CD4-positive, CD25-positive, alpha-beta regulatory T cell (primary cell): ENCODE results near the gene TCF4. TPM values are rescaled to one million over a fixed set of nuclear protein-coding genes. Genes with fewer than 3 reads are reported as not detected.

ENCODE experiments used
- ATAC-seq, 2 donors: fragments of 150-1000 bp; cut with Tn5 transposase; one replicate each; pipeline ENCODE4 v1.10.0; 2021; ENCODE audit warnings: low read depth in 2 of 2, moderate number of reproducible peaks in 2 of 2, moderate library complexity in 1 of 2
- DNase-seq, 3 donors: peaks; one replicate each; pipeline versions ENCODE4 v3.0.0 to v3.0.0-alpha.2; 2012 to 2022; ENCODE audit warnings: mixed read lengths in 1 of 3
- H3K27ac ChIP-seq: one replicate; pipeline ENCODE4 v1.7.0; 2013; ENCODE audit warnings: mild to moderate bottlenecking, low read length; ENCODE audit not compliant: insufficient read depth, poor library complexity, severe bottlenecking
- H3K27me3 ChIP-seq: one replicate; pipeline ENCODE4 v1.7.0; 2013; ENCODE audit warnings: low read length; ENCODE audit not compliant: control insufficient read depth, insufficient read depth
- H3K36me3 ChIP-seq: one replicate; pipeline ENCODE4 v1.7.0; 2013; ENCODE audit warnings: mild to moderate bottlenecking, low read length, moderate library complexity; ENCODE audit not compliant: control insufficient read depth, insufficient read depth
- H3K4me1 ChIP-seq: 2 replicates; pipeline ENCODE4 v1.7.0; 2013; ENCODE audit warnings: mild to moderate bottlenecking, low read length; ENCODE audit not compliant: insufficient read depth, control insufficient read depth, poor library complexity, severe bottlenecking
- H3K4me3 ChIP-seq: one replicate; pipeline ENCODE4 v1.7.0; 2013; ENCODE audit warnings: low read depth, mild to moderate bottlenecking, low read length, moderate library complexity
- H3K9me3 ChIP-seq, 2 experiments: 1 replicate in 1 of 2; 2 replicates in 1 of 2; pipeline ENCODE4 v1.7.0; 2013; ENCODE audit warnings: low read length in 2 of 2, mild to moderate bottlenecking in 1 of 2, moderate library complexity in 1 of 2; ENCODE audit not compliant: control insufficient read depth in 2 of 2
- H3K27ac Mint-ChIP-seq, 3 donors: one replicate each; pipeline ENCODE4 v1.8.0; 2020 to 2022; ENCODE audit warnings: mild to moderate bottlenecking in 3 of 3, mixed read lengths in 3 of 3, moderate library complexity in 2 of 3
- H3K27me3 Mint-ChIP-seq: one replicate; pipeline ENCODE4 v1.8.0; 2022; ENCODE audit warnings: mild to moderate bottlenecking, mixed read lengths
- H3K36me3 Mint-ChIP-seq: one replicate; pipeline ENCODE4 v1.8.0; 2020; ENCODE audit warnings: mixed read lengths
- H3K4me1 Mint-ChIP-seq, 4 donors: one replicate each; pipeline ENCODE4 v1.8.0; 2020 to 2022; ENCODE audit warnings: mixed read lengths in 4 of 4, mild to moderate bottlenecking in 1 of 4
- H3K4me3 Mint-ChIP-seq, 4 donors: one replicate each; pipeline ENCODE4 v1.8.0; 2020 to 2022; ENCODE audit warnings: mild to moderate bottlenecking in 4 of 4, mixed read lengths in 4 of 4, moderate library complexity in 3 of 4
- H3K9me3 Mint-ChIP-seq, 7 donors: one replicate each; pipeline ENCODE4 v1.8.0; 2020 to 2022; ENCODE audit warnings: mixed read lengths in 7 of 7, mild to moderate bottlenecking in 3 of 7, moderate library complexity in 2 of 7
- polyA plus RNA-seq, 4 donors: library from polyadenylated mRNA; unstranded; fragments of 300-500 nt; fragmentation: Illumina TruSeq; gene quantifications; one replicate each; pipeline ENCODE4 v1.2.3, GENCODE V29; 2021
- total RNA-seq: library from RNA; stranded (reverse); gene quantifications from one replicate; pipeline ENCODE4 v1.2.3, GENCODE V29; 2022

TCF4 gene
- total and polyA plus RNA-seq, 5 donors from 2014 or later = 0.06 to 2.4 (median 0.92) TPM

- ATAC-seq = no peak
- Histone ChIP-seq H3K4me1 (no peaks in the 10 kb centered on the region), H3K9me3 (no peaks in the 10 kb centered on the region), H3K27me3 (no peaks in the 10 kb centered on the region), H3K36me3 (no peaks in the 10 kb centered on the region), H3K27ac (no peak overlapping the region), H3K4me3 (no peak overlapping the region)
- no peak overlapping the region for H3K27ac Mint-ChIP-seq
- peaks cover 0 to 1% (median 0%) of the 10 kb centered on the region in 4 donors for H3K4me1 Mint-ChIP-seq
- H3K4me3 Mint-ChIP-seq = no peak overlapping the region
- H3K27me3 Mint-ChIP-seq = no peaks in the 10 kb centered on the region
- H3K36me3 Mint-ChIP-seq = no peaks in the 10 kb centered on the region
- H3K9me3 Mint-ChIP-seq = peaks cover 0 to 2% (median 0%) of the 10 kb centered on the region in 7 donors
- no peak for DNase-seq
These were observed 191.6 kb downstream of the TCF4 start for GRCh38 chr18:55396267-55396905.

DNA sequence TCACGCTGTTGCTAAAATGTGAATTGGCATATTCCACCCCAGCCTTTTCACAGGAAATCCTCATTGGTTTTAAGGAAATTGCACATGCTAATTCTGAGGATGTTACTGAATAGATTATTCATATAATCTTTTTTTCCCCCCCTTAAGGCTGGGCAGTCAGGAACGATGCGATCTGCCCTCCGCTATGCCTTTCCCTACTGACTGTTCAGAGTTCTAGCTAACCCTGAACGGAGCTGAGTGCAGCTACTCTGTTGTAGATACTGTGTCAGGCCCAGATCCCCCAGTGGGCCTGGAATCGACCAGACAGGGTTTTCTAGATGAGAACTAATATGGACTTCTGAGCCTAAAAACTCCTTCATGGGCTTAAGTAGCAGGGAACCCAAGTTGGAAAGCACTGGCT lies 192.2 kb downstream of the TCF4 start:
- no peak overlapping the region for H3K4me3 Mint-ChIP-seq
- DNase-seq = no peak

DNA sequence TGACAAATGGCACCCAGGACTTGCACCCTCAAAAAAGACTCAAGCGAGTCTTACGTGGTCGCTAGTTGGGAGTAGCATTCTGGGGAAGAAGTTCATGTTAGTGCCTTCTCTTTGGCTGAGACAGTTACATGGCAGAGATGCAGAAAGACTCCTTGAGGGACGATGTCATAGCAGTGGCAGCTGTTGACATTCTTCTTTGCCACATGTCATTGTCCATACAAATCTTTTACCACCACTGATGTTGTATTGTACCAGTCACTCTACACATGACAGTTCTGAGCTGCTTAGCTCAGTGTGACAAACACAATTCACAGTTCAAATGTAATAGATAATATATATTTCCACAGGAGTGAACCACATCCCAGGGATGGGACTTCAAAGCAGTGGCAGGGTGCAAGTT lies 197.1 kb downstream of the TCF4 start:
- H3K36me3 Mint-ChIP-seq = no peaks in the 10 kb centered on the region
- Histone ChIP-seq H3K4me1 (no peaks in the 10 kb centered on the region), H3K9me3 (no peaks in the 10 kb centered on the region), H3K36me3 (no peaks in the 10 kb centered on the region), H3K27me3 (no peaks in the 10 kb centered on the region), H3K4me3 (no peak overlapping the region), H3K27ac (no peak overlapping the region)
- ATAC-seq (no peak), DNase-seq (no peak)
- no peaks in the 10 kb centered on the region for H3K27me3 Mint-ChIP-seq
- peaks cover 0 to 1% (median 0%) of the 10 kb centered on the region in 4 donors for H3K4me1 Mint-ChIP-seq
- H3K4me3 Mint-ChIP-seq = no peak overlapping the region
- H3K9me3 Mint-ChIP-seq = peaks cover 0 to 6% (median 2%) of the 10 kb centered on the region in 7 donors
- no peak overlapping the region for H3K27ac Mint-ChIP-seq

More for the DNA sequence above, 192.2 kb downstream of the TCF4 start:
- H3K9me3 ChIP-seq = no peaks in the 10 kb centered on the region
- no peaks in the 10 kb centered on the region for H3K36me3 ChIP-seq
- no peaks in the 10 kb centered on the region for H3K4me1 ChIP-seq
- peaks cover 0 to 2% (median 0%) of the 10 kb centered on the region in 7 donors for H3K9me3 Mint-ChIP-seq
- no peaks in the 10 kb centered on the region for H3K27me3 Mint-ChIP-seq
- H3K27ac Mint-ChIP-seq = no peak overlapping the region
- H3K4me1 Mint-ChIP-seq = peaks cover 0 to 1% (median 0%) of the 10 kb centered on the region in 4 donors
- no peak overlapping the region for H3K4me3 ChIP-seq
- no peak overlapping the region for H3K27ac ChIP-seq
- H3K36me3 Mint-ChIP-seq = no peaks in the 10 kb centered on the region
- no peak for ATAC-seq
- no peaks in the 10 kb centered on the region for H3K27me3 ChIP-seq

GRCh38 chr18:55387139-55387984 lies 200.6 kb downstream of the TCF4 start:
- H3K36me3 Mint-ChIP-seq = no peaks in the 10 kb centered on the region
- H3K36me3 ChIP-seq = no peaks in the 10 kb centered on the region
- no peaks in the 10 kb centered on the region for H3K4me1 ChIP-seq
- H3K27ac Mint-ChIP-seq = no peak overlapping the region
- no peak overlapping the region for H3K27ac ChIP-seq
- no peaks in the 10 kb centered on the region for H3K9me3 ChIP-seq
- H3K4me3 ChIP-seq = no peak overlapping the region
- peaks cover 0 to under 1% (median 0%) of the 10 kb centered on the region in 4 donors for H3K4me1 Mint-ChIP-seq
- no peak for ATAC-seq
- peaks cover 0 to 11% (median 2%) of the 10 kb centered on the region in 7 donors for H3K9me3 Mint-ChIP-seq
- H3K27me3 ChIP-seq = no peaks in the 10 kb centered on the region
- H3K4me3 Mint-ChIP-seq = no peak overlapping the region
- no peaks in the 10 kb centered on the region for H3K27me3 Mint-ChIP-seq
- no peak for DNase-seq

DNA sequence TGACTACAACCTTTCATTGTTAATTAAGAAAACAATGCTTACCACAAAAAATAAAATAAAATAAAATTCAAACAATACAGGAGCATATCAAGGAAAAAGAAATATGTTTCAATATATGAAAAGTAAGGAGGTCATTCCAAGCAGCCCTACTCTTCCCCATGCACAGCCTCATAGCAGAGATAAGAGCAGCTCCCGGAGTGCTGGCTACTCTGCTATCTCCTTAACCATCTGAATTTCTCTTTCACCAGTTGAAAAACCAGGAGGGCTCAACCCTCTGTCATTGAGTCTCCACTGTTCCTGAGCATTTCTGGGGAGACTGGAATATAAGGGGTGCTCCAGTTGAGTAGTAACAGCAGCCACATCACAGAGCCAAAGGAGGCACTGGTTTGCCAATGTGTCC lies 201.4 kb downstream of the TCF4 start:
- Histone ChIP-seq H3K4me1 (no peaks in the 10 kb centered on the region), H3K36me3 (no peaks in the 10 kb centered on the region), H3K4me3 (no peak overlapping the region), H3K27ac (no peak overlapping the region), H3K27me3 (no peaks in the 10 kb centered on the region), H3K9me3 (no peaks in the 10 kb centered on the region)
- no peak overlapping the region for H3K27ac Mint-ChIP-seq
- DNase-seq (no peak), ATAC-seq (no peak)
- peaks cover 0 to 11% (median 3%) of the 10 kb centered on the region in 7 donors for H3K9me3 Mint-ChIP-seq
- no peaks in the 10 kb centered on the region for H3K27me3 Mint-ChIP-seq
- no peaks in the 10 kb centered on the region for H3K4me1 Mint-ChIP-seq
- no peaks in the 10 kb centered on the region for H3K36me3 Mint-ChIP-seq
- H3K4me3 Mint-ChIP-seq = no peak overlapping the region

DNA sequence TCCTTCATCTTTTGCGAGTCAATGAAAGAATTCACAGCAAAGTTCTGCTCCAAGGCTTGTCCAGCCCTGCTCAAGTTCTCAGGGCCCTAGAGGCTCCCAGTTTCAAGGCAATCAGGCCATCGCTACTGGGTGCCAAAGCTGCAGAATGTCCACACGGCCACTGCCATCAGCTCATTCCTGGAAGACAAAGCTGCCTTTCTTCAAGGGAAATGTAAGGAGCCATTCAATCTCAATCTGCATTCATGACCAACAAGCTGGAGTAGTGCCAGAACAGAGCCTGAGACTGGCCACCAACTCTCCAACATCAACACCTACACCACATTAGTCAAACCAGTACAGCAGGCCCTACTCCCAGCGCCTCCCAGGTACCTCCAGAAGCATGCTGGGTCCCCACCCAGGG lies 202.2 kb downstream of the TCF4 start:
- Mint-ChIP-seq H3K27ac (no peak overlapping the region), H3K4me1 (no peaks in the 10 kb centered on the region), H3K36me3 (no peaks in the 10 kb centered on the region), H3K27me3 (no peaks in the 10 kb centered on the region), H3K4me3 (no peak overlapping the region), H3K9me3 (peaks cover 0 to 11% (median 3%) of the 10 kb centered on the region in 7 donors)
- ATAC-seq = no peak
- Histone ChIP-seq H3K27me3 (no peaks in the 10 kb centered on the region), H3K4me1 (no peaks in the 10 kb centered on the region), H3K27ac (no peak overlapping the region), H3K36me3 (no peaks in the 10 kb centered on the region), H3K4me3 (no peak overlapping the region), H3K9me3 (no peaks in the 10 kb centered on the region)
- no peak for DNase-seq

- no peaks in the 10 kb centered on the region for H3K9me3 ChIP-seq
- no peaks in the 10 kb centered on the region for H3K27me3 Mint-ChIP-seq
- peaks cover 0 to 11% (median 3%) of the 10 kb centered on the region in 7 donors for H3K9me3 Mint-ChIP-seq
- no peaks in the 10 kb centered on the region for H3K36me3 ChIP-seq
- no peaks in the 10 kb centered on the region for H3K4me1 ChIP-seq
- DNase-seq (peak in 1 of 3 donors; percentile 6), ATAC-seq (no peak)
- no peaks in the 10 kb centered on the region for H3K27me3 ChIP-seq
- no peak overlapping the region for H3K4me3 ChIP-seq
- H3K4me1 Mint-ChIP-seq = no peaks in the 10 kb centered on the region
- H3K36me3 Mint-ChIP-seq = no peaks in the 10 kb centered on the region
- peak overlapping the region in 1 of 4 donors; percentile 44 for H3K4me3 Mint-ChIP-seq
- peak overlapping the region in 1 of 3 donors; percentile 69 for H3K27ac Mint-ChIP-seq
- H3K27ac ChIP-seq = no peak overlapping the region
These were observed 203.3 kb downstream of the TCF4 start for GRCh38 chr18:55384551-55385275.
